ENCODE results near the gene TGFBI. TPM values are rescaled to one million over a fixed set of nuclear protein-coding genes. Genes with fewer than 3 reads are reported as not detected.

TGFBI gene
- total and polyA plus RNA-seq, 8 donors, result 3.7 to 50.1 (median 14.3) TPM

DNA sequence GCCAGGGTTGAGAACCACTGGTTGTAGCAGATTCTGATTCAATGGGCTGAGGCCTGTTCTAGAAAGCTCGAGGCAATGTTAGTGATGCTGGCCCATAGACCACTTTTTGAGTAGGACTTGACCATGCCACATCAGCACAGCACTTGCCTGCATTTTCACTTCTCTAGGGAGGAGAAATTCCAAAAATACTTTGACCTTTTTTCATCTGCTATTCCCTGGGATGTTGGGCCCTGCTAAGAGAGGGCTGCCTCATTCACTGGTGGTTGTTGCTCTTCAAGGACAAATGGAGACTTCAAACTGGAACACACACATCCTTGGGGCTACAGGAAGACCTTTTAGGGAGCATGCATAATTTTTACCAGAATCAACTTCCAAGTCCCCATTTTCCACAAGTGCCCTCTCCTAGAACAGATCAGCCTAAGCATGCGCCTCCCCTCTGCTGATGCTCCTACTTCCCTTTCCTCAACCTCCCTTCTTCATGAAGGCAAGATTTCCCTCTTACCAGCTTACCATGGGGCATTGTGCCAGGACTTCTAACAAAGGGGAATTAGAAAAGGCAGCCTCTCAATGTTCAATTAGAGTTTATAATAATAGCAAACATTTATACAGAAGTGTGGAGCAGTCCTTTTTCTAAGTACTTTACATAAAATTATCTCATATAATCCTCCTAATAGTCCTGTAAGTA is 12.7 kb upstream of the TGFBI start:
- H3K9me3 ChIP-seq, result no peaks in the 10 kb centered on the region
- FAIRE-seq (no peak), ATAC-seq (no peak), DNase-seq (no peak)
- no peaks in the 10 kb centered on the region for H3K27me3 ChIP-seq
- intact Hi-C loops (cut with DNase I), result no loop called here
- 94 to 98% methylated on average over 2 of the region's 2 CpGs for WGBS, 2 donors
- H3K27ac ChIP-seq, result no peak overlapping the region
- H3K36me3 ChIP-seq, result no peaks in the 10 kb centered on the region
- TF ChIP-seq, protein P1, sequence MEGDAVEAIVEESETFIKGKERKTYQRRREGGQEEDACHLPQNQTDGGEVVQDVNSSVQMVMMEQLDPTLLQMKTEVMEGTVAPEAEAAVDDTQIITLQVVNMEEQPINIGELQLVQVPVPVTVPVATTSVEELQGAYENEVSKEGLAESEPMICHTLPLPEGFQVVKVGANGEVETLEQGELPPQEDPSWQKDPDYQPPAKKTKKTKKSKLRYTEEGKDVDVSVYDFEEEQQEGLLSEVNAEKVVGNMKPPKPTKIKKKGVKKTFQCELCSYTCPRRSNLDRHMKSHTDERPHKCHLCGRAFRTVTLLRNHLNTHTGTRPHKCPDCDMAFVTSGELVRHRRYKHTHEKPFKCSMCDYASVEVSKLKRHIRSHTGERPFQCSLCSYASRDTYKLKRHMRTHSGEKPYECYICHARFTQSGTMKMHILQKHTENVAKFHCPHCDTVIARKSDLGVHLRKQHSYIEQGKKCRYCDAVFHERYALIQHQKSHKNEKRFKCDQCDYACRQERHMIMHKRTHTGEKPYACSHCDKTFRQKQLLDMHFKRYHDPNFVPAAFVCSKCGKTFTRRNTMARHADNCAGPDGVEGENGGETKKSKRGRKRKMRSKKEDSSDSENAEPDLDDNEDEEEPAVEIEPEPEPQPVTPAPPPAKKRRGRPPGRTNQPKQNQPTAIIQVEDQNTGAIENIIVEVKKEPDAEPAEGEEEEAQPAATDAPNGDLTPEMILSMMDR (IDR thresholded peaks at IDR 0.05), result no peak
- H3K4me3 ChIP-seq, result no peak overlapping the region
- H3K4me1 ChIP-seq, result peaks cover 0 to 23% (median 0%) of the 10 kb centered on the region in 3 donors

DNA sequence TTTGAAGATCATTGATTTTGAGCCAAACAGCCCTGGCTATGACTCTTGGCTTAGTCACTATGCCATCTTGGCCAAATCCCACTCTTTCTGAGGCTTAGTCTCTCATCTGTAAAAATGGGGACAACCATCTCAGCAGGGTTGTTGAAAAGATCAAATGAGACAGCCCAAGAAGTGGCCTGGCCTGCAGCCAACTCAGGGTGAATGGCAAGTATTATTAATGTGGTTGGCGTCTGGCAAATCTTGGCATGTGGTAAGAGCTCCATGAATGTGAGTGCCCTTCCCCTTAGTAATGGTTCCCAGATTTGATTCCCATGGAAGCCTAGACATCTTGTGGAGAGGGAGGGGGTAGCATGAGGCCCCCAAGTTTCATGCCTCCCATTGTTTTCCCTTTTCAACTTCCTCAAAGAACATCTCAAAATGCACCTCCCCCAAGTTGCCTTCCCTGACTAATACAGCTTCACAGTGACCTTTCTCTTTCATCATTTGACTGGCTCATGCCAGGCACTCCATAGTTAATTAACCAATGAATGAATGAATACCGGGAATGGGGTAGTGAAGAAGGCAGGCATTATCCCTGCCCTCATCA is 11.8 kb upstream of the TGFBI start:
- TF ChIP-seq, protein P1 (IDR thresholded peaks at IDR 0.05), result no peak
- Histone ChIP-seq H3K27ac (no peak overlapping the region), H3K4me3 (no peak overlapping the region), H3K9me3 (no peaks in the 10 kb centered on the region), H3K36me3 (no peaks in the 10 kb centered on the region), H3K4me1 (peaks cover 0 to 18% (median 0%) of the 10 kb centered on the region in 3 donors), H3K27me3 (no peaks in the 10 kb centered on the region)
- WGBS, 2 donors, result 64 to 71% methylated on average over 2 of the region's 2 CpGs
- intact Hi-C loops (cut with DNase I), result no loop called here
- FAIRE-seq (no peak), ATAC-seq (no peak), DNase-seq (no peak)

DNA sequence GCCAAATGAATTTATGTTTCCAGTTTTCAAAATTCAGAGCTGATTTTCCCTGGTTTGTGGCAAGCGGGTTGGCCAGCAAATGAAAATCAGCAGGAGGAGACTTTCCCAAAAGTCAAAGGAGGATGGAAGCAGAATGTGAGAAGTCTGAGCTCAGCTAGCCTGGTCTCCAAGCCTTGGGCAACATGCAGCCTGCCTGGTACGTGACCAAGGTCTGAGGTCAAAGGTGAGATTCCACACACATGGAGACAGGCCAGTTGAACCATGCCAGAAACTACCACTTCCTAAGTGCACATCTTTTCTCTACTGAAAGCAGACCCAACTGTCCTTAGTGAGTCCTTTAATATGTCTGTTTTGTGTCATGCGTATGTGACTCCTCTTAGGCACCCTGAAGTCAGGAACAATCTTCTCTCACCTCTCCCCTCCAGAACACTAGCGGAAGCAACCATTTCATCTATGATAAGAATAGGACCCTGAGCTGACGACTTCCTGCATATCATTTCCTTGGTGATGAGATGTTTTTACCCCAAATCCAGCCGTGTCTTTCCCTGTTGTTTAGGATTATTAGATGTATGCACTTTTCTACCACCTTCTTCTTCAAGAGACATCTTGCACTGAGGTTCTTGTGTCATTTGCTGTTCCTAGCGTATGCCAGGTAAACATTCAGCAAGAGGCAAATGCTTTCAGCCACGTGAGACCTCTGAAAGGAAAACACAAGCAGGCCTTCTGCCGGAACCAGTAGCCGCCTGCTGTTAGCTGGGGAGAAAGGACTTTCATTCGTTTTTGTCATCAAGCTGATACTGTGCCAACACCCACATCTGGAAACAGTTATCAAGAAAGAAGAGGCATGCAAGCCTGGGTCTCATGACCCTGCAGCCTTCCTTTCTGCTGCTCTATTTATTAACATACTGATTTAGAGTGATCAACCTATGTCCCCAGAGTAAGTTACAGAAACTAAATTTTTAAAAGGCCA is 9.7 kb upstream of the TGFBI start:
- FAIRE-seq, result no peak
- WGBS, 2 donors, result 74 to 75% methylated on average over 11 of the region's 11 CpGs

DNA sequence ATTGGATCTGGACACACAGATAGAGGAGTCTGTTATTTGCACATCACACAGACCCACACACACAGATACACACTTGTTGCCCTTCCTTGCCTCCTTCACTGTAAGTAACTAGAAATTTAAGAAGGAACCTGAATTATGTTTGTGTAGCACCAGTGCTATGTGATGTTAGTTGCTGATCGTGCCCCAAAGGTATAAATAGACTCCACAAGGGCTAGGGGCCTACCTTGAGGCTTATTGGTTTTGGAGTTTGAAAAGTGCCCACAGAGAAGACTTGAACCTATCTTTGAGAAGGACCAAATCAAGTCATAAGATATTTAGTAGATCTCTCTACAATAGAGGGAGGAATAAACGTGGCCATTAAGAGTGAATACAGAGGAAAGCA is 8.8 kb upstream of the TGFBI start:
- H3K4me3 ChIP-seq, result no peak overlapping the region
- FAIRE-seq (no peak), ATAC-seq (no peak), DNase-seq (no peak)
- TF ChIP-seq, protein P1 (IDR thresholded peaks at IDR 0.05), result no peak
- intact Hi-C loops (cut with DNase I), result no loop called here
- H3K27ac ChIP-seq, result peak overlapping the region in 1 of 4 donors; percentile 16
- H3K27me3 ChIP-seq, result no peaks in the 10 kb centered on the region
- H3K36me3 ChIP-seq, result no peaks in the 10 kb centered on the region
- H3K9me3 ChIP-seq, result no peaks in the 10 kb centered on the region
- 78 to 85% methylated on average over 2 of the region's 2 CpGs for WGBS, 2 donors
- peaks cover 0 to 7% (median 0%) of the 10 kb centered on the region in 3 donors for H3K4me1 ChIP-seq

More for the DNA sequence above, 9.7 kb upstream of the TGFBI start:
- TF ChIP-seq, protein P1 (IDR thresholded peaks at IDR 0.05), result no peak
- Histone ChIP-seq H3K36me3 (no peaks in the 10 kb centered on the region), H3K4me3 (no peak overlapping the region), H3K27ac (no peak overlapping the region), H3K4me1 (peaks cover 0 to 7% (median 0%) of the 10 kb centered on the region in 3 donors), H3K9me3 (no peaks in the 10 kb centered on the region), H3K27me3 (no peaks in the 10 kb centered on the region)
- intact Hi-C loops (cut with DNase I), result no loop called here
- DNase-seq (peak in 1 of 6 donors; percentile 8), ATAC-seq (peak in 2 of 4 donors; percentile 22 to 37)

All from pancreas (tissue), 10 donors.